Brain microvascular endothelial cell (primary cell): ENCODE data around the gene PITPNC1.
A peak's percentile ranks its signal among the peaks of the same experiment; 100 is the strongest.

Experiments used
- DNase-seq: peaks from one replicate; pipeline ENCODE4 v3.0.0-alpha.2; 2020
- H3K27ac ChIP-seq: fragments of 250-450 bp; sonication (Bioruptor Pico); 2 replicates; pipeline ENCODE4 v1.5.1; 2020; ENCODE audit warnings: mild to moderate bottlenecking, moderate library complexity
- H3K27me3 ChIP-seq: fragments of 250-450 bp; sonication (Bioruptor Pico); replicated peaks from 2 replicates; pipeline ENCODE4 v1.5.1; 2020; ENCODE audit warnings: mild to moderate bottlenecking
- H3K36me3 ChIP-seq: fragments of 250-450 bp; sonication (Bioruptor Pico); replicated peaks from 2 replicates; pipeline ENCODE4 v1.5.1; 2020; ENCODE audit warnings: mild to moderate bottlenecking
- H3K4me3 ChIP-seq: 2 replicates; pipeline ENCODE4 v1.5.1; 2011; ENCODE audit warnings: low read depth, mild to moderate bottlenecking, control low read depth, low read length, moderate library complexity
- CTCF ChIP-seq: IDR thresholded peaks from 2 replicates; pipeline ENCODE4 v1.5.1; 2011; ENCODE audit warnings: low read depth, mild to moderate bottlenecking, moderate library complexity, low read length, control low read depth, inconsistent platforms; ENCODE audit errors: missing control alignments
- in situ Hi-C: cut with HindIII; loops from 2 replicates; pipeline ENCODE4 v1.10.0; 2017; ENCODE audit warnings: low sequenced_read_pairs, low pct_ligation_motif_present

Gene PITPNC1

GRCh38 chr17:67500677-67501300 lies 123.7 kb downstream of the PITPNC1 start:
- no peaks in the 10 kb centered on the region for H3K36me3 ChIP-seq
- in situ Hi-C loops: no loop called here

GRCh38 chr17:67502151-67502550 lies 125.1 kb downstream of the PITPNC1 start:
- Histone ChIP-seq H3K4me3 (no peak overlapping the region), H3K36me3 (no peaks in the 10 kb centered on the region), H3K27me3 (no peaks in the 10 kb centered on the region), H3K27ac (no peak overlapping the region)
- in situ Hi-C loops: no loop called here
- no peak for DNase-seq
- TF ChIP-seq CTCF: no peak

More at GRCh38 chr17:67500677-67501300, 123.7 kb downstream of the PITPNC1 start:
- Histone ChIP-seq H3K27me3 (no peaks in the 10 kb centered on the region), H3K27ac (no peak overlapping the region), H3K4me3 (no peak overlapping the region)
- DNase-seq: no peak
- TF ChIP-seq CTCF: no peak

GRCh38 chr17:67503184-67503583 lies 126.1 kb downstream of the PITPNC1 start:
- no peak for DNase-seq
- in situ Hi-C loops: no loop called here

GRCh38 chr17:67503739-67504138 lies 126.7 kb downstream of the PITPNC1 start:
- no peak overlapping the region for H3K27ac ChIP-seq
- H3K36me3 ChIP-seq: no peaks in the 10 kb centered on the region
- no peak overlapping the region for H3K4me3 ChIP-seq
- DNase-seq: no peak
- in situ Hi-C loops: no loop called here
- no peaks in the 10 kb centered on the region for H3K27me3 ChIP-seq
- no peak for TF ChIP-seq CTCF

More at GRCh38 chr17:67503184-67503583, 126.1 kb downstream of the PITPNC1 start:
- TF ChIP-seq CTCF: no peak
- Histone ChIP-seq H3K36me3 (no peaks in the 10 kb centered on the region), H3K27ac (no peak overlapping the region), H3K4me3 (no peak overlapping the region), H3K27me3 (no peaks in the 10 kb centered on the region)

GRCh38 chr17:67504182-67504581 lies 127.1 kb downstream of the PITPNC1 start:
- no peak for TF ChIP-seq CTCF
- no peak for DNase-seq
- Histone ChIP-seq H3K36me3 (no peaks in the 10 kb centered on the region), H3K27ac (no peak overlapping the region), H3K4me3 (no peak overlapping the region), H3K27me3 (no peaks in the 10 kb centered on the region)
- in situ Hi-C loops: no loop called here

GRCh38 chr17:67506966-67507365 lies 129.9 kb downstream of the PITPNC1 start:
- Histone ChIP-seq H3K4me3 (no peak overlapping the region), H3K27ac (peak overlapping the region; percentile 83), H3K27me3 (no peaks in the 10 kb centered on the region), H3K36me3 (no peaks in the 10 kb centered on the region)
- DNase-seq: peak; percentile 94
- no peak for TF ChIP-seq CTCF
- in situ Hi-C loops: no loop called here
